ENCODE data around the gene LHFPL3. TPM values are rescaled to one million over a fixed set of nuclear protein-coding genes. Genes with fewer than 3 reads are reported as not detected.

LHFPL3 gene
- total and polyA plus RNA-seq, 7 donors, result 0.17 to 0.55 (median 0.36) TPM; not detected in 4

- no peak overlapping the region for H3K4me3 ChIP-seq
- TF ChIP-seq EP300 (IDR thresholded peaks at IDR 0.05) (no peak), POLR2AphosphoS5 (IDR thresholded peaks at IDR 0.05) (no peak), CTCF (IDR thresholded peaks at IDR 0.05) (no peak), POLR2A (IDR thresholded peaks at IDR 0.05) (no peak)
- DNase-seq, result no peak
- no peaks in the 10 kb centered on the region for H3K27me3 ChIP-seq
- intact Hi-C loops (cut with DNase I), result no loop called here
- no peak overlapping the region for H3K27ac ChIP-seq
- no peaks in the 10 kb centered on the region for H3K9me3 ChIP-seq
- 96% methylated on average over 43 of the region's 43 CpGs for WGBS, 2 donors
- H3K36me3 ChIP-seq, result no peaks in the 10 kb centered on the region
- peaks cover 0 to 18% (median 4%) of the 10 kb centered on the region in 4 donors for H3K4me1 ChIP-seq
Measured at GRCh38 chr7:104940023-104940710, 611.8 kb downstream of the LHFPL3 start.

GRCh38 chr7:104943502-104944343 is 615.3 kb downstream of the LHFPL3 start:
- H3K9me3 ChIP-seq, result no peaks in the 10 kb centered on the region
- H3K27ac ChIP-seq, result peak overlapping the region; percentile 72 to 90 (median 76)
- peaks cover 0 to 31% (median 11%) of the 10 kb centered on the region in 4 donors for H3K4me1 ChIP-seq
- peak; percentile 72 for DNase-seq
- H3K4me3 ChIP-seq, result no peak overlapping the region
- H3K36me3 ChIP-seq, result no peaks in the 10 kb centered on the region
- TF ChIP-seq POLR2A (IDR thresholded peaks at IDR 0.05), result no peak
- peak in 3 of 4 donors; percentile 18 to 30 (median 23) for TF ChIP-seq POLR2AphosphoS5 (IDR thresholded peaks at IDR 0.05)
- TF ChIP-seq EP300 (IDR thresholded peaks at IDR 0.05), result no peak
- WGBS, 2 donors, result 8 to 24% methylated on average over 12 of the region's 12 CpGs
- no peaks in the 10 kb centered on the region for H3K27me3 ChIP-seq
- intact Hi-C loops (cut with DNase I), result no loop called here

- Histone ChIP-seq H3K4me1 (peaks cover 0 to 31% (median 11%) of the 10 kb centered on the region in 4 donors), H3K27ac (peak overlapping the region; percentile 72 to 90 (median 76)), H3K4me3 (peak overlapping the region in 2 of 4 donors; percentile 5 to 6)
Measured at GRCh38 chr7:104945599-104945956, 617.2 kb downstream of the LHFPL3 start.

GRCh38 chr7:104946338-104946737 is 617.9 kb downstream of the LHFPL3 start:
- no peak overlapping the region for H3K4me3 ChIP-seq
- peaks cover 0 to 31% (median 11%) of the 10 kb centered on the region in 4 donors for H3K4me1 ChIP-seq
- no peak for DNase-seq
- H3K36me3 ChIP-seq, result no peaks in the 10 kb centered on the region
- H3K27ac ChIP-seq, result peak overlapping the region in 3 of 4 donors; percentile 72 to 90 (median 80)
- TF ChIP-seq CTCF (IDR thresholded peaks at IDR 0.05), result no peak
- TF ChIP-seq EP300 (IDR thresholded peaks at IDR 0.05), result no peak
- TF ChIP-seq POLR2AphosphoS5 (IDR thresholded peaks at IDR 0.05), result no peak
- no peak for TF ChIP-seq POLR2A (IDR thresholded peaks at IDR 0.05)
- intact Hi-C loops (cut with DNase I), result no loop called here
- WGBS, 2 donors, result 18 to 40% methylated on average over 2 of the region's 2 CpGs
- H3K27me3 ChIP-seq, result no peaks in the 10 kb centered on the region
- H3K9me3 ChIP-seq, result no peaks in the 10 kb centered on the region

More at GRCh38 chr7:104945599-104945956, 617.2 kb downstream of the LHFPL3 start:
- no peak for TF ChIP-seq POLR2AphosphoS5 (IDR thresholded peaks at IDR 0.05)
- TF ChIP-seq POLR2A (IDR thresholded peaks at IDR 0.05), result no peak
- no peak for DNase-seq
- Histone ChIP-seq H3K36me3 (no peaks in the 10 kb centered on the region), H3K9me3 (no peaks in the 10 kb centered on the region), H3K27me3 (no peaks in the 10 kb centered on the region)
- intact Hi-C loops (cut with DNase I), result no loop called here

- H3K27me3 ChIP-seq, result no peaks in the 10 kb centered on the region
- WGBS, 2 donors, result 68 to 91% methylated on average over 5 of the region's 5 CpGs
- no peak for DNase-seq
- H3K4me1 ChIP-seq, result peaks cover 0 to 15% (median 9%) of the 10 kb centered on the region in 4 donors
- TF ChIP-seq POLR2AphosphoS5 (IDR thresholded peaks at IDR 0.05) (no peak), EP300 (IDR thresholded peaks at IDR 0.05) (no peak), POLR2A (IDR thresholded peaks at IDR 0.05) (no peak), CTCF (IDR thresholded peaks at IDR 0.05) (no peak)
- no peaks in the 10 kb centered on the region for H3K9me3 ChIP-seq
- intact Hi-C loops (cut with DNase I), result no loop called here
- H3K4me3 ChIP-seq, result no peak overlapping the region
- peak overlapping the region in 2 of 4 donors; percentile 22 to 50 for H3K27ac ChIP-seq
- H3K36me3 ChIP-seq, result no peaks in the 10 kb centered on the region
Measured at GRCh38 chr7:104950006-104950405, 621.6 kb downstream of the LHFPL3 start.
